ENCODE data around the gene CD151. TPM values are rescaled to one million over a fixed set of nuclear protein-coding genes. Genes with fewer than 3 reads are reported as not detected.

The CD151 gene
- total RNA-seq, 2 experiments from 2014 or later = 45.9 to 46.5 TPM

DNA sequence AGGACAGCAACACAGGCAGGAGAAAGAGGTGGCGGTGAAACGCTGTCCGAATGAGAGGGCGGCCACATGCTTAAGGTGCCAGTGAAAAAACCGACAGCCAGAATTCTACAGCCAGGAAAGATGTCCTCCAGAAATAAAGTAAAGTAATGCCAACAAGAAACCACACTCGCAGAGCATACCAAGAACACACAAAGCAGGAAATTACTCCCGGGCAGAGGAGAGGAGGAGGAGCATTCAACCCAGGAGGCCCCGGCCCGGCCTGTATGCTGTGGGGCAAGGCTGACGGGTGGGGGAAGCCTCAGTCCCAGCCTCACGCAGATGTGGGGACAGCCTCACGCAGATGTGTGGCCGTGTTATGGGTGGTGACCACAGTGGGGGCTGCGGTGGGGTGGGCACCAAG is 49.8 kb downstream of the CD151 start:
- no peaks in the 10 kb centered on the region for H3K9me3 Mint-ChIP-seq
- H3K4me1 Mint-ChIP-seq (ENCODE audit: low read depth) = no peaks in the 10 kb centered on the region
- H3K27me3 Mint-ChIP-seq = no peaks in the 10 kb centered on the region
- no peak overlapping the region for H3K27ac Mint-ChIP-seq
- TF ChIP-seq, protein P1, sequence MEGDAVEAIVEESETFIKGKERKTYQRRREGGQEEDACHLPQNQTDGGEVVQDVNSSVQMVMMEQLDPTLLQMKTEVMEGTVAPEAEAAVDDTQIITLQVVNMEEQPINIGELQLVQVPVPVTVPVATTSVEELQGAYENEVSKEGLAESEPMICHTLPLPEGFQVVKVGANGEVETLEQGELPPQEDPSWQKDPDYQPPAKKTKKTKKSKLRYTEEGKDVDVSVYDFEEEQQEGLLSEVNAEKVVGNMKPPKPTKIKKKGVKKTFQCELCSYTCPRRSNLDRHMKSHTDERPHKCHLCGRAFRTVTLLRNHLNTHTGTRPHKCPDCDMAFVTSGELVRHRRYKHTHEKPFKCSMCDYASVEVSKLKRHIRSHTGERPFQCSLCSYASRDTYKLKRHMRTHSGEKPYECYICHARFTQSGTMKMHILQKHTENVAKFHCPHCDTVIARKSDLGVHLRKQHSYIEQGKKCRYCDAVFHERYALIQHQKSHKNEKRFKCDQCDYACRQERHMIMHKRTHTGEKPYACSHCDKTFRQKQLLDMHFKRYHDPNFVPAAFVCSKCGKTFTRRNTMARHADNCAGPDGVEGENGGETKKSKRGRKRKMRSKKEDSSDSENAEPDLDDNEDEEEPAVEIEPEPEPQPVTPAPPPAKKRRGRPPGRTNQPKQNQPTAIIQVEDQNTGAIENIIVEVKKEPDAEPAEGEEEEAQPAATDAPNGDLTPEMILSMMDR (IDR thresholded peaks at IDR 0.05) = no peak
- intact Hi-C loops (cut with micrococcal nuclease) = no loop called here
- ATAC-seq (no peak), DNase-seq (no peak)
- POLR2A ChIA-PET = no interaction called here
- H3K36me3 Mint-ChIP-seq (ENCODE audit: low read depth) = peaks cover 18% of the 10 kb centered on the region
- H3K4me3 Mint-ChIP-seq = no peak overlapping the region
- CTCF ChIA-PET = no interaction called here

DNA sequence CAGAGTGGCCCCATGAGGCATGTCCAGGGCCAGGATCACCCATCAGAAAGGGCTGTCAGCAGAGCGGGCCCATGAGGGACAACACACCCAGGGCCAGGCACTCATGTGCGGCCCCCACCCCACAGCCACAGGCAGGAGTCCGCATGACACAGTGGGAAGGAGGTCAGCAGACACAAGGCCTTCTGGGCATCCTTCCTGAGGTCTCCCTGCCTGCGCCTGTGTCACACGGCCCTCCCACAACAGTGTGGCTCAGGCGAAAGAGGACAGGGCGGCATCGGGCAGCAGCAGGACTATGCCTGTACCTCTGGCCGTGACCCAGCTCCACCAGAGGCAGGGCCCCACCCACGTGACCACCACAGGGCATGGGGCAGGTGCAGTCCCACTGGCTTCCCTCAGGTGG is 50.8 kb downstream of the CD151 start:
- ATAC-seq (no peak), DNase-seq (no peak)
- no peaks in the 10 kb centered on the region for H3K27me3 Mint-ChIP-seq
- H3K36me3 Mint-ChIP-seq (ENCODE audit: low read depth) = peaks cover 19% of the 10 kb centered on the region
- TF ChIP-seq, protein P1 (IDR thresholded peaks at IDR 0.05) = no peak
- H3K27ac Mint-ChIP-seq = no peak overlapping the region
- no peak overlapping the region for H3K4me3 Mint-ChIP-seq
- H3K4me1 Mint-ChIP-seq (ENCODE audit: low read depth) = no peaks in the 10 kb centered on the region
- ChIA-PET POLR2A (interaction anchor here (0.9 kb wide), 1 partner anchor 42 kb away, joined by 3 read pairs; no protein-coding TSS in a partner anchor), CTCF (no interaction called here)
- intact Hi-C loops (cut with micrococcal nuclease) = no loop called here
- H3K9me3 Mint-ChIP-seq = no peaks in the 10 kb centered on the region

DNA sequence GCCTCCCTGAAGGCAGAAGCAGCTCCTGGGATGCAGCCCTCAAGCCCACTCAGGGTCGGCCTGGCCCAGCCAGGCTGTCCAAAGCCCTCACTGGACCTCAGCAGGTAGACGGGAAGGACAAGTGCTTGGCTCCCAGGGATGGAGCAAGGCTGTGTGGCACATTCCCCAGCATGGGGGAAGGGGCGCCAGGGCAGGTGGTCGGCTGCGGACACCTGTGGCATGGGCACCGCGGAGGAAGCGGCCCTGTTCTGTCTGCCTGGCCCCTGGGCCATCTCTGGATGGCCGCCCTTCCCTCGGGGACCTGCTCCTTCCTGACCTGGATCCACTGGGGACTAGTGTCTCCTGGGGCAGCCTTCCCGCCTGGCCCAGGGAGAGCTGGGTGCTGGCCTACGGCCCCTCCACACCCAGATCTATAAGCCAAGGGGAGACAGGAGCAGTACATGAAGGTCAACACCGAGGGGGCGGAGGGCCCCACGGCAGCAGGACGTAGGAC is 51.9 kb downstream of the CD151 start:
- Mint-ChIP-seq H3K36me3 (ENCODE audit: low read depth) (peaks cover 16% of the 10 kb centered on the region), H3K27ac (no peak overlapping the region), H3K4me1 (ENCODE audit: low read depth) (no peaks in the 10 kb centered on the region), H3K4me3 (no peak overlapping the region), H3K27me3 (no peaks in the 10 kb centered on the region), H3K9me3 (no peaks in the 10 kb centered on the region)
- POLR2A ChIA-PET = no interaction called here
- intact Hi-C loops (cut with micrococcal nuclease) = no loop called here
- CTCF ChIA-PET = no interaction called here
- no peak for DNase-seq
- TF ChIP-seq, protein P1 (IDR thresholded peaks at IDR 0.05) = no peak
- ATAC-seq = no peak

DNA sequence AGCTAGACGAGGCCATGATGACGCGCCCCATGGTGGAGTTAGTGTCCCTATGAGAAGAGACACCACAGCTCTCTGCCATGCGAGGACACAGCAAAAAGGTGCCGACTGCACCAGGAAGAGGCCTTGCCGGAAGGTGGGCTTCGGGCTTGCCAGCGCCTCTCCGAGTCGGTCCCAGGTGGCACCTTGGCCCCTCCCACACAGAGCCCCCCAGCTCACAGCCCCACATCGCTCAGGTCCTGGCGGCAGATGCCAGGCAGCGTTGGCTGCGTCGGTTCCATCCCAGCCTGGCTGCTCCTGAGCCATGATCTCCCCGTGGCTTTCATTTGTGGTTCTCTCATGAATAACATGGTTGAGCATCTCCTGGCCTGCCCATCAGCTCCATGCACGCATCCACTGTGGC is 53.8 kb downstream of the CD151 start:
- TF ChIP-seq, protein P1 (IDR thresholded peaks at IDR 0.05) = no peak
- no peak for ATAC-seq
- Mint-ChIP-seq H3K27me3 (no peaks in the 10 kb centered on the region), H3K36me3 (ENCODE audit: low read depth) (peaks cover 16% of the 10 kb centered on the region), H3K9me3 (no peaks in the 10 kb centered on the region), H3K4me1 (ENCODE audit: low read depth) (no peaks in the 10 kb centered on the region), H3K4me3 (no peak overlapping the region), H3K27ac (no peak overlapping the region)
- ChIA-PET POLR2A (no interaction called here), CTCF (no interaction called here)
- DNase-seq = no peak
- intact Hi-C loops (cut with micrococcal nuclease) = no loop called here

DNA sequence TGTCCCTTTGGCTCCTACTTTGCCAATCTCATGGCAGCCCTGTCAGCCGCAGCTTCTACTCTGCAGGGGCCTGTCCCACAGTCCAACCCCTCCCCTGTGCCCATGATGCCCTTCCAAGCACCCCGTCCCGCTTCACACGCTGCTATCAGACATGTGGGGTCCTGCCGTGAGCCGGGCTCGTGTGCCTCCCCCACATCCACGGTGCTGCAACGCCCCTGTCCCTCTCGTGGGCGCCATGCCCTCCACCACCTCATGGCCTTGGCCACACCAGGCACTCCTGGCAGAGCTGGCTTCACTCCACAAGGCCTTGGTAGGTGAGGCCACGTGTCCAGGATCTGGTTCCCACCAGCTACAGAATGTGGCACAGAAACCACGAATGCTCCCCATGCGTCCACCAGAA is 54.8 kb downstream of the CD151 start:
- Mint-ChIP-seq H3K4me3 (no peak overlapping the region), H3K4me1 (ENCODE audit: low read depth) (no peaks in the 10 kb centered on the region), H3K27ac (no peak overlapping the region), H3K9me3 (no peaks in the 10 kb centered on the region), H3K36me3 (ENCODE audit: low read depth) (peaks cover 10% of the 10 kb centered on the region), H3K27me3 (no peaks in the 10 kb centered on the region)
- ChIA-PET CTCF (no interaction called here), POLR2A (interaction anchor here (0.6 to 0.9 kb wide), 2 partner anchors 23 to 158 kb away, joined by 3 read pairs; partner anchors contain the start of gene CHID1)
- TF ChIP-seq, protein P1 (IDR thresholded peaks at IDR 0.05) = no peak
- intact Hi-C loops (cut with micrococcal nuclease) = no loop called here
- DNase-seq (no peak), ATAC-seq (no peak)

Other genes starting within 250 kb of the CD151 start
- gene IRF7, start 217.0 kb upstream of the CD151 start, total RNA-seq = 10 to 100 TPM; 34.6 to 37.5 TPM
- not detected for gene CDHR5, start 208.0 kb upstream of the CD151 start, total RNA-seq
- gene SCT, start 205.8 kb upstream of the CD151 start, total RNA-seq = not detected
- gene DRD4, start 195.7 kb upstream of the CD151 start, total RNA-seq = under 1 TPM; 0.88 to 0.89 TPM
- gene DEAF1, start 137.7 kb upstream of the CD151 start, total RNA-seq = 10 to 100 TPM; 59.1 to 59.3 TPM
- gene TMEM80, start 137.1 kb upstream of the CD151 start, total RNA-seq = 10 to 100 TPM; 10.6 to 12.5 TPM
- 10 to 100 TPM; 15.0 to 16.7 TPM for gene EPS8L2, start 126.7 kb upstream of the CD151 start, total RNA-seq
- 100 to 1,000 TPM; 234 to 241 TPM for gene TALDO1, start 85.5 kb upstream of the CD151 start, total RNA-seq
- gene GATD1, start 55.5 kb upstream of the CD151 start, total RNA-seq = 10 to 100 TPM; 45.8 to 48.8 TPM
- under 1 TPM; 0.20 to 0.25 TPM for gene CEND1, start 42.9 kb upstream of the CD151 start, total RNA-seq
- 10 to 100 TPM; 33.3 to 36.7 TPM for gene SLC25A22, start 34.7 kb upstream of the CD151 start, total RNA-seq
- 10 to 100 TPM; 29.9 to 30.6 TPM for gene PIDD1, start 27.7 kb upstream of the CD151 start, total RNA-seq
- gene RPLP2, start 23.0 kb upstream of the CD151 start, total RNA-seq = 1,000 to 10,000 TPM; 3,638 to 3,686 TPM
- gene PNPLA2, start 14.0 kb upstream of the CD151 start, total RNA-seq = 10 to 100 TPM; 29.7 to 32.0 TPM
- gene CRACR2B, start 5.0 kb upstream of the CD151 start, total RNA-seq = 1 to 10 TPM; 2.1 to 2.4 TPM
- 10 to 100 TPM; 83.0 to 89.2 TPM for gene POLR2L, start 9.6 kb downstream of the CD151 start, total RNA-seq
- gene TSPAN4, start 9.9 kb downstream of the CD151 start, total RNA-seq = 10 to 100 TPM; 15.4 to 16.0 TPM
- 10 to 100 TPM; 69.8 to 72.0 TPM for gene CHID1, start 77.9 kb downstream of the CD151 start, total RNA-seq
- gene AP2A2, start 92.9 kb downstream of the CD151 start, total RNA-seq = 10 to 100 TPM; 34.0 to 34.6 TPM
- gene MUC6, start 203.8 kb downstream of the CD151 start, total RNA-seq = not detected
- not detected for gene MUC2, start 241.9 kb downstream of the CD151 start, total RNA-seq